Immature natural killer cell (primary cell): ENCODE data around the gene IDUA. TPM values are rescaled to one million over a fixed set of nuclear protein-coding genes. Genes with fewer than 3 reads are reported as not detected.

Experiments
- DNase-seq, 3 donors: peaks; one replicate each; pipeline ENCODE4 v3.0.0; 2022; ENCODE audit warnings: mixed read lengths in 1 of 3
- H3K27ac Mint-ChIP-seq, 6 donors: one replicate each; pipeline ENCODE4 v1.8.0; 2020; ENCODE audit warnings: mixed read lengths in 6 of 6, mild to moderate bottlenecking in 5 of 6, inconsistent platforms in 4 of 6, moderate library complexity in 3 of 6
- H3K27me3 Mint-ChIP-seq, 3 donors: one replicate each; pipeline ENCODE4 v1.8.0; 2020 to 2021; ENCODE audit warnings: low read depth in 3 of 3, mild to moderate bottlenecking in 3 of 3, mixed read lengths in 3 of 3, moderate library complexity in 3 of 3, inconsistent platforms in 1 of 3
- H3K36me3 Mint-ChIP-seq, 3 donors: one replicate each; pipeline ENCODE4 v1.8.0; 2020; ENCODE audit warnings: mixed read lengths in 3 of 3, inconsistent platforms in 2 of 3, mild to moderate bottlenecking in 2 of 3
- H3K4me1 Mint-ChIP-seq, 2 donors: one replicate each; pipeline ENCODE4 v1.8.0; 2020; ENCODE audit warnings: inconsistent platforms in 2 of 2, mild to moderate bottlenecking in 2 of 2, mixed read lengths in 2 of 2, moderate library complexity in 1 of 2
- H3K4me3 Mint-ChIP-seq, 5 donors: one replicate each; pipeline ENCODE4 v1.8.0; 2020; ENCODE audit warnings: mild to moderate bottlenecking in 5 of 5, mixed read lengths in 5 of 5, inconsistent platforms in 3 of 5, moderate library complexity in 3 of 5
- H3K9me3 Mint-ChIP-seq, 6 donors: one replicate each; pipeline ENCODE4 v1.8.0; 2020; ENCODE audit warnings: mild to moderate bottlenecking in 6 of 6, mixed read lengths in 6 of 6, inconsistent platforms in 4 of 6, moderate library complexity in 3 of 6
- polyA plus RNA-seq, 3 donors: library from polyadenylated mRNA; unstranded; fragments of 300-500 nt; fragmentation: Illumina TruSeq; gene quantifications; one replicate each; pipeline ENCODE4 v1.2.3, GENCODE V29; 2021

Gene IDUA
- polyA plus RNA-seq, 3 donors from 2014 or later, result 5.6 to 12.2 (median 6.3) TPM

- DNase-seq, result no peak
- H3K27ac Mint-ChIP-seq, result no peak overlapping the region
- peaks cover 7 to 17% (median 13%) of the 10 kb centered on the region in 3 donors for H3K27me3 Mint-ChIP-seq
Measured at GRCh38 chr4:1000686-1001260, 13.9 kb downstream of the IDUA start.

GRCh38 chr4:1001561-1002130, 14.8 kb downstream of the IDUA start:
- Mint-ChIP-seq H3K4me3 (no peak overlapping the region), H3K27me3 (peaks cover 8 to 23% (median 13%) of the 10 kb centered on the region in 3 donors), H3K36me3 (no peaks in the 10 kb centered on the region), H3K4me1 (peaks cover 0 to 3% of the 10 kb centered on the region in 2 donors), H3K9me3 (peaks cover 0 to 1% (median 0%) of the 10 kb centered on the region in 6 donors), H3K27ac (no peak overlapping the region)
- DNase-seq, result no peak

More at GRCh38 chr4:1000686-1001260, 13.9 kb downstream of the IDUA start:
- Mint-ChIP-seq H3K9me3 (peaks cover 0 to 1% (median 0%) of the 10 kb centered on the region in 6 donors), H3K36me3 (no peaks in the 10 kb centered on the region), H3K4me3 (no peak overlapping the region), H3K4me1 (peaks cover 0 to 3% of the 10 kb centered on the region in 2 donors)

- Mint-ChIP-seq H3K36me3 (peaks cover 0 to 4% (median 0%) of the 10 kb centered on the region in 3 donors), H3K27me3 (peaks cover 8 to 25% (median 14%) of the 10 kb centered on the region in 3 donors), H3K4me1 (peaks cover 0 to 3% of the 10 kb centered on the region in 2 donors), H3K9me3 (peaks cover 0 to 1% (median 0%) of the 10 kb centered on the region in 6 donors), H3K27ac (no peak overlapping the region), H3K4me3 (peak overlapping the region in 1 of 5 donors; percentile 44)
- peak in 2 of 3 donors; percentile 24 to 29 for DNase-seq
Measured at GRCh38 chr4:1002131-1002630, 15.3 kb downstream of the IDUA start.

- Mint-ChIP-seq H3K4me3 (no peak overlapping the region), H3K27me3 (peaks cover 8 to 28% (median 17%) of the 10 kb centered on the region in 3 donors), H3K9me3 (peaks cover 0 to 2% (median 0%) of the 10 kb centered on the region in 6 donors), H3K27ac (no peak overlapping the region), H3K4me1 (peaks cover 0 to 3% of the 10 kb centered on the region in 2 donors), H3K36me3 (peaks cover 0 to 4% (median 0%) of the 10 kb centered on the region in 3 donors)
- no peak for DNase-seq
Measured at GRCh38 chr4:1002631-1003251, 15.9 kb downstream of the IDUA start.

GRCh38 chr4:1003271-1004070, 16.6 kb downstream of the IDUA start:
- Mint-ChIP-seq H3K9me3 (peaks cover 0 to 2% (median 0%) of the 10 kb centered on the region in 6 donors), H3K4me1 (peaks cover under 1 to 3% of the 10 kb centered on the region in 2 donors), H3K27ac (no peak overlapping the region), H3K27me3 (peaks cover 8 to 27% (median 20%) of the 10 kb centered on the region in 3 donors), H3K36me3 (peaks cover 0 to 4% (median 0%) of the 10 kb centered on the region in 3 donors), H3K4me3 (no peak overlapping the region)
- no peak for DNase-seq

GRCh38 chr4:1004071-1004418, 17.2 kb downstream of the IDUA start:
- no peak for DNase-seq
- no peak overlapping the region for H3K4me3 Mint-ChIP-seq
- peaks cover 10 to 30% (median 21%) of the 10 kb centered on the region in 3 donors for H3K27me3 Mint-ChIP-seq
- H3K9me3 Mint-ChIP-seq, result peaks cover 0 to 2% (median 0%) of the 10 kb centered on the region in 6 donors
- H3K27ac Mint-ChIP-seq, result no peak overlapping the region
- H3K36me3 Mint-ChIP-seq, result peaks cover 0 to 4% (median 0%) of the 10 kb centered on the region in 3 donors
- peaks cover 6 to 8% of the 10 kb centered on the region in 2 donors for H3K4me1 Mint-ChIP-seq

- no peak overlapping the region for H3K27ac Mint-ChIP-seq
- H3K4me3 Mint-ChIP-seq, result no peak overlapping the region
- peaks cover 8 to 9% of the 10 kb centered on the region in 2 donors for H3K4me1 Mint-ChIP-seq
- peaks cover 10 to 29% (median 20%) of the 10 kb centered on the region in 3 donors for H3K27me3 Mint-ChIP-seq
- DNase-seq, result no peak
- H3K36me3 Mint-ChIP-seq, result peaks cover 0 to 4% (median 0%) of the 10 kb centered on the region in 3 donors
- H3K9me3 Mint-ChIP-seq, result peaks cover 0 to 2% (median 0%) of the 10 kb centered on the region in 6 donors
Measured at GRCh38 chr4:1004557-1005485, 18.0 kb downstream of the IDUA start.

GRCh38 chr4:1006856-1007255, 20.0 kb downstream of the IDUA start:
- peaks cover 0 to 2% (median 0%) of the 10 kb centered on the region in 6 donors for H3K9me3 Mint-ChIP-seq
- no peak for DNase-seq

GRCh38 chr4:1008840-1009541, 22.1 kb downstream of the IDUA start:
- peak overlapping the region; percentile 77 to 88 (median 86) for H3K4me3 Mint-ChIP-seq
- peaks cover 0 to 2% (median 0%) of the 10 kb centered on the region in 6 donors for H3K9me3 Mint-ChIP-seq
- peaks cover 0 to 4% (median 0%) of the 10 kb centered on the region in 3 donors for H3K36me3 Mint-ChIP-seq
- peak; percentile 59 to 60 (median 59) for DNase-seq
- peaks cover 12 to 31% (median 25%) of the 10 kb centered on the region in 3 donors for H3K27me3 Mint-ChIP-seq
- H3K27ac Mint-ChIP-seq, result peak overlapping the region; percentile 24 to 87 (median 66)
- peaks cover 12 to 15% of the 10 kb centered on the region in 2 donors for H3K4me1 Mint-ChIP-seq

More at GRCh38 chr4:1006856-1007255, 20.0 kb downstream of the IDUA start:
- H3K4me3 Mint-ChIP-seq, result peak overlapping the region in 1 of 5 donors; percentile 11
- peaks cover 14 to 33% (median 23%) of the 10 kb centered on the region in 3 donors for H3K27me3 Mint-ChIP-seq
- H3K27ac Mint-ChIP-seq, result peak overlapping the region in 1 of 6 donors; percentile 68
- peaks cover 14 to 15% of the 10 kb centered on the region in 2 donors for H3K4me1 Mint-ChIP-seq
- peaks cover 0 to 4% (median 0%) of the 10 kb centered on the region in 3 donors for H3K36me3 Mint-ChIP-seq

GRCh38 chr4:1009542-1010394, 22.9 kb downstream of the IDUA start:
- peaks cover 0 to 2% (median 0%) of the 10 kb centered on the region in 6 donors for H3K9me3 Mint-ChIP-seq
- peak overlapping the region; percentile 50 to 93 (median 82) for H3K27ac Mint-ChIP-seq
- peaks cover 12 to 15% of the 10 kb centered on the region in 2 donors for H3K4me1 Mint-ChIP-seq
- peak overlapping the region; percentile 88 to 95 (median 90) for H3K4me3 Mint-ChIP-seq
- peak; percentile 70 to 78 (median 74) for DNase-seq
- peaks cover 10 to 29% (median 27%) of the 10 kb centered on the region in 3 donors for H3K27me3 Mint-ChIP-seq
- peaks cover 0 to 4% (median 0%) of the 10 kb centered on the region in 3 donors for H3K36me3 Mint-ChIP-seq
